Measurements from ENCODE around the gene CCDC120.

- TF ChIP-seq PBX3 (IDR thresholded peaks at IDR 0.05) (no peak), CTCF (IDR thresholded peaks at IDR 0.05) (no peak)
- TF ChIP-seq, protein P1, sequence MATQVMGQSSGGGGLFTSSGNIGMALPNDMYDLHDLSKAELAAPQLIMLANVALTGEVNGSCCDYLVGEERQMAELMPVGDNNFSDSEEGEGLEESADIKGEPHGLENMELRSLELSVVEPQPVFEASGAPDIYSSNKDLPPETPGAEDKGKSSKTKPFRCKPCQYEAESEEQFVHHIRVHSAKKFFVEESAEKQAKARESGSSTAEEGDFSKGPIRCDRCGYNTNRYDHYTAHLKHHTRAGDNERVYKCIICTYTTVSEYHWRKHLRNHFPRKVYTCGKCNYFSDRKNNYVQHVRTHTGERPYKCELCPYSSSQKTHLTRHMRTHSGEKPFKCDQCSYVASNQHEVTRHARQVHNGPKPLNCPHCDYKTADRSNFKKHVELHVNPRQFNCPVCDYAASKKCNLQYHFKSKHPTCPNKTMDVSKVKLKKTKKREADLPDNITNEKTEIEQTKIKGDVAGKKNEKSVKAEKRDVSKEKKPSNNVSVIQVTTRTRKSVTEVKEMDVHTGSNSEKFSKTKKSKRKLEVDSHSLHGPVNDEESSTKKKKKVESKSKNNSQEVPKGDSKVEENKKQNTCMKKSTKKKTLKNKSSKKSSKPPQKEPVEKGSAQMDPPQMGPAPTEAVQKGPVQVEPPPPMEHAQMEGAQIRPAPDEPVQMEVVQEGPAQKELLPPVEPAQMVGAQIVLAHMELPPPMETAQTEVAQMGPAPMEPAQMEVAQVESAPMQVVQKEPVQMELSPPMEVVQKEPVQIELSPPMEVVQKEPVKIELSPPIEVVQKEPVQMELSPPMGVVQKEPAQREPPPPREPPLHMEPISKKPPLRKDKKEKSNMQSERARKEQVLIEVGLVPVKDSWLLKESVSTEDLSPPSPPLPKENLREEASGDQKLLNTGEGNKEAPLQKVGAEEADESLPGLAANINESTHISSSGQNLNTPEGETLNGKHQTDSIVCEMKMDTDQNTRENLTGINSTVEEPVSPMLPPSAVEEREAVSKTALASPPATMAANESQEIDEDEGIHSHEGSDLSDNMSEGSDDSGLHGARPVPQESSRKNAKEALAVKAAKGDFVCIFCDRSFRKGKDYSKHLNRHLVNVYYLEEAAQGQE (IDR thresholded peaks at IDR 0.05; ENCODE audit: low read depth, low read length) = no peak
Measured at GRCh38 chrX:49054073-49054762, 4.6 kb upstream of the CCDC120 start.

Data from SK-N-SH (cell line).